HG03196 (cell line): ENCODE results near the gene ZNF79.

Experiments
- ATAC-seq: cut with Tn5 transposase; IDR thresholded peaks from one replicate; pipeline ENCODE4 v1.9.1; 2021; ENCODE audit not compliant: unreplicated experiment

ZNF79 gene

GRCh38 chr9:127493592-127494303, 69.6 kb downstream of the ZNF79 start:
- ATAC-seq, result no peak

- ATAC-seq, result no peak
Observed at GRCh38 chr9:127494304-127494702, 70.1 kb downstream of the ZNF79 start.
